ENCODE measurements around the gene BTBD3.

Gene BTBD3

GRCh38 chr20:11918981-11919380 is 1.3 kb downstream of the BTBD3 start:
- H3K4me3 ChIP-seq (ENCODE audit: insufficient read depth, low read length, poor library complexity, severe bottlenecking) = no peak overlapping the region
- no peaks in the 10 kb centered on the region for H3K36me3 ChIP-seq (ENCODE audit: low read length)
- H3K9me3 ChIP-seq (ENCODE audit: insufficient read depth, low read length) = no peaks in the 10 kb centered on the region
- H4K20me1 ChIP-seq (ENCODE audit: low read depth, low read length) = no peaks in the 10 kb centered on the region
- no peak overlapping the region for H3K4me2 ChIP-seq (ENCODE audit: low read depth, low read length, poor library complexity, severe bottlenecking)
- no peaks in the 10 kb centered on the region for H3K27me3 ChIP-seq (ENCODE audit: low read length)
- no peak for TF ChIP-seq CTCF (IDR thresholded peaks at IDR 0.05; ENCODE audit: insufficient read depth, low read length, poor library complexity, severe bottlenecking)
- TF ChIP-seq EZH2phosphoT487 (conservative IDR thresholded peaks at IDR 0.05; ENCODE audit: low read length) = no peak
- H3K79me2 ChIP-seq (ENCODE audit: insufficient read depth, low read length) = no peaks in the 10 kb centered on the region
- no peaks in the 10 kb centered on the region for H3K9me2 ChIP-seq (replicated peaks; ENCODE audit: insufficient read depth, low read length)
- H3F3A ChIP-seq (ENCODE audit: insufficient read depth) = no peaks in the 10 kb centered on the region
- no peak overlapping the region for H2AFZ ChIP-seq (ENCODE audit: low read depth, low read length, severe bottlenecking)
- no peak overlapping the region for H3K27ac ChIP-seq (ENCODE audit: low read depth, low read length)
- no peak overlapping the region for H3K9ac ChIP-seq (ENCODE audit: low read length)

- TF ChIP-seq CTCF (IDR thresholded peaks at IDR 0.05; ENCODE audit: insufficient read depth, low read length, poor library complexity, severe bottlenecking) = no peak
- no peak for TF ChIP-seq EZH2phosphoT487 (conservative IDR thresholded peaks at IDR 0.05; ENCODE audit: low read length)
- Histone ChIP-seq H3K4me3 (ENCODE audit: insufficient read depth, low read length, poor library complexity, severe bottlenecking) (no peak overlapping the region), H3K9ac (ENCODE audit: low read length) (no peak overlapping the region), H3K9me2 (replicated peaks; ENCODE audit: insufficient read depth, low read length) (no peaks in the 10 kb centered on the region), H3K36me3 (ENCODE audit: low read length) (no peaks in the 10 kb centered on the region), H3K9me3 (ENCODE audit: insufficient read depth, low read length) (no peaks in the 10 kb centered on the region), H3K27me3 (ENCODE audit: low read length) (no peaks in the 10 kb centered on the region), H3K27ac (ENCODE audit: low read depth, low read length) (no peak overlapping the region), H3K4me2 (ENCODE audit: low read depth, low read length, poor library complexity, severe bottlenecking) (no peak overlapping the region), H3F3A (ENCODE audit: insufficient read depth) (no peaks in the 10 kb centered on the region), H4K20me1 (ENCODE audit: low read depth, low read length) (no peaks in the 10 kb centered on the region), H2AFZ (ENCODE audit: low read depth, low read length, severe bottlenecking) (no peak overlapping the region), H3K79me2 (ENCODE audit: insufficient read depth, low read length) (no peaks in the 10 kb centered on the region)
Observed at GRCh38 chr20:11919581-11919980, 1.9 kb downstream of the BTBD3 start.

GRCh38 chr20:11920083-11920482 is 2.4 kb downstream of the BTBD3 start:
- H3K4me3 ChIP-seq (ENCODE audit: insufficient read depth, low read length, poor library complexity, severe bottlenecking) = no peak overlapping the region
- H3K9me2 ChIP-seq (replicated peaks; ENCODE audit: insufficient read depth, low read length) = no peaks in the 10 kb centered on the region
- no peaks in the 10 kb centered on the region for H3F3A ChIP-seq (ENCODE audit: insufficient read depth)
- H3K36me3 ChIP-seq (ENCODE audit: low read length) = no peaks in the 10 kb centered on the region
- no peaks in the 10 kb centered on the region for H4K20me1 ChIP-seq (ENCODE audit: low read depth, low read length)
- no peaks in the 10 kb centered on the region for H3K27me3 ChIP-seq (ENCODE audit: low read length)
- no peak overlapping the region for H3K27ac ChIP-seq (ENCODE audit: low read depth, low read length)
- H3K9me3 ChIP-seq (ENCODE audit: insufficient read depth, low read length) = no peaks in the 10 kb centered on the region
- TF ChIP-seq CTCF (IDR thresholded peaks at IDR 0.05; ENCODE audit: insufficient read depth, low read length, poor library complexity, severe bottlenecking) (no peak), EZH2phosphoT487 (conservative IDR thresholded peaks at IDR 0.05; ENCODE audit: low read length) (no peak)
- H3K4me2 ChIP-seq (ENCODE audit: low read depth, low read length, poor library complexity, severe bottlenecking) = no peak overlapping the region
- H3K79me2 ChIP-seq (ENCODE audit: insufficient read depth, low read length) = no peaks in the 10 kb centered on the region
- no peak overlapping the region for H2AFZ ChIP-seq (ENCODE audit: low read depth, low read length, severe bottlenecking)
- no peak overlapping the region for H3K9ac ChIP-seq (ENCODE audit: low read length)

All from SU-DHL-6 (cell line).